WTC11 (cell line): Measurements from ENCODE around the gene POGLUT2. TPM values are rescaled to one million over a fixed set of nuclear protein-coding genes. Genes with fewer than 3 reads are reported as not detected.

Experiments
- CBFB ChIP-seq: sonication (generic); formaldehyde crosslinking; IDR thresholded peaks from 2 replicates; pipeline ENCODE4 v1.8.1; 2022; ENCODE audit warnings: mild to moderate bottlenecking, low read depth, missing genetic modification reagents
- ELF4 ChIP-seq: sonication (generic); formaldehyde crosslinking; IDR thresholded peaks from 2 replicates; pipeline ENCODE4 v1.8.1; 2022; ENCODE audit warnings: low read depth, mild to moderate bottlenecking, moderate library complexity, missing genetic modification reagents
- ETV6 ChIP-seq: sonication (generic); formaldehyde crosslinking; IDR thresholded peaks from 2 replicates; pipeline ENCODE4 v1.8.1; 2022; ENCODE audit warnings: mild to moderate bottlenecking, missing genetic modification reagents
- JUN ChIP-seq: sonication (generic); formaldehyde crosslinking; IDR thresholded peaks from 2 replicates; pipeline ENCODE4 v1.8.0; 2023; ENCODE audit warnings: mild to moderate bottlenecking, missing genetic modification reagents
- MXD4 ChIP-seq: fragments of 250-450 bp; sonication (Bioruptor Pico); IDR thresholded peaks from 2 replicates; pipeline ENCODE4 v1.8.0; 2021; ENCODE audit warnings: mild to moderate bottlenecking, moderate library complexity, borderline replicate concordance
- MYBL2 ChIP-seq: sonication (generic); formaldehyde crosslinking; IDR thresholded peaks from 2 replicates; pipeline ENCODE4 v1.8.1; 2023; ENCODE audit warnings: mild to moderate bottlenecking, moderate library complexity, missing genetic modification reagents
- NFATC4 ChIP-seq: fragments of 250-450 bp; sonication (Bioruptor Pico); IDR thresholded peaks from 2 replicates; pipeline ENCODE4 v1.9.0; 2021; ENCODE audit warnings: mild to moderate bottlenecking
- RELA ChIP-seq: sonication (generic); formaldehyde crosslinking; IDR thresholded peaks from 2 replicates; pipeline ENCODE4 v1.8.1; 2022; ENCODE audit warnings: missing genetic modification reagents, mild to moderate bottlenecking, borderline replicate concordance
- SMAD3 ChIP-seq: sonication (generic); formaldehyde crosslinking; IDR thresholded peaks from 2 replicates; pipeline ENCODE4 v1.8.0; 2022; ENCODE audit warnings: missing genetic modification reagents, mild to moderate bottlenecking, borderline replicate concordance
- SOX15 ChIP-seq: fragments of 250-450 bp; sonication (Bioruptor Pico); IDR thresholded peaks from 2 replicates; pipeline ENCODE4 v1.9.0; 2021; ENCODE audit warnings: mild to moderate bottlenecking
- SP1 ChIP-seq: sonication (generic); formaldehyde crosslinking; conservative IDR thresholded peaks from 2 replicates; pipeline ENCODE4 v1.8.1; 2022; ENCODE audit warnings: missing genetic modification reagents
- TEAD1 ChIP-seq: sonication (generic); formaldehyde crosslinking; IDR thresholded peaks from 2 replicates; pipeline ENCODE4 v1.8.0; 2022; ENCODE audit warnings: mild to moderate bottlenecking, missing genetic modification reagents
- ZNF121 ChIP-seq: sonication (generic); formaldehyde crosslinking; IDR thresholded peaks from 2 replicates; pipeline ENCODE4 v1.8.0; 2023; ENCODE audit warnings: missing genetic modification reagents
- ZNF416 ChIP-seq: fragments of 250-450 bp; sonication (Bioruptor Pico); IDR thresholded peaks from 2 replicates; pipeline ENCODE4 v1.9.0; 2021; ENCODE audit warnings: mild to moderate bottlenecking, inconsistent platforms
- total RNA-seq: library from RNA; stranded (reverse); gene quantifications from 3 replicates; pipeline ENCODE4 v1.2.3, GENCODE V29; 2021
- TF ChIP-seq, protein P1 (sequence below): sonication (generic); formaldehyde crosslinking; IDR thresholded peaks from 2 replicates; pipeline ENCODE4 v1.8.1; 2023; ENCODE audit warnings: mild to moderate bottlenecking, missing genetic modification reagents, borderline replicate concordance
- TF ChIP-seq, protein P2 (sequence below): sonication (generic); formaldehyde crosslinking; conservative IDR thresholded peaks from 2 replicates; pipeline ENCODE4 v1.8.1; 2022; ENCODE audit warnings: mild to moderate bottlenecking, missing genetic modification reagents
- TF ChIP-seq, protein P3 (sequence below): sonication (generic); formaldehyde crosslinking; IDR thresholded peaks from 2 replicates; pipeline ENCODE4 v1.8.0; 2022; ENCODE audit warnings: mild to moderate bottlenecking, missing genetic modification reagents
- TF ChIP-seq, protein P4 (sequence below): fragments of 250-450 bp; sonication (Bioruptor Pico); IDR thresholded peaks from 2 replicates; pipeline ENCODE4 v2.1.2; 2022; ENCODE audit warnings: mild to moderate bottlenecking, moderate library complexity
- TF ChIP-seq, protein P5 (sequence below): sonication (generic); formaldehyde crosslinking; IDR thresholded peaks from 2 replicates; pipeline ENCODE4 v1.8.0; 2022; ENCODE audit warnings: mild to moderate bottlenecking, missing genetic modification reagents
- TF ChIP-seq, protein P6 (sequence below): sonication (generic); formaldehyde crosslinking; conservative IDR thresholded peaks from 2 replicates; pipeline ENCODE4 v1.8.1; 2023; ENCODE audit warnings: mild to moderate bottlenecking, low read depth, missing genetic modification reagents, moderate library complexity
- TF ChIP-seq, protein P7 (sequence below): fragments of 250-450 bp; sonication (Bioruptor Pico); IDR thresholded peaks from 2 replicates; pipeline ENCODE4 v1.9.0; 2021; ENCODE audit warnings: moderate library complexity, mild to moderate bottlenecking, inconsistent platforms, borderline replicate concordance
- TF ChIP-seq, protein P8 (sequence below): sonication (generic); formaldehyde crosslinking; IDR thresholded peaks from 2 replicates; pipeline ENCODE4 v1.8.0; 2022; ENCODE audit warnings: mild to moderate bottlenecking, missing genetic modification reagents
- TF ChIP-seq, protein P9 (sequence below): sonication (generic); formaldehyde crosslinking; IDR thresholded peaks from 2 replicates; pipeline ENCODE4 v1.8.1; 2022; ENCODE audit warnings: low read depth, missing genetic modification reagents, borderline replicate concordance

POGLUT2 gene
- total RNA-seq, 1 experiment from 2014 or later, result 17.2 TPM

DNA sequence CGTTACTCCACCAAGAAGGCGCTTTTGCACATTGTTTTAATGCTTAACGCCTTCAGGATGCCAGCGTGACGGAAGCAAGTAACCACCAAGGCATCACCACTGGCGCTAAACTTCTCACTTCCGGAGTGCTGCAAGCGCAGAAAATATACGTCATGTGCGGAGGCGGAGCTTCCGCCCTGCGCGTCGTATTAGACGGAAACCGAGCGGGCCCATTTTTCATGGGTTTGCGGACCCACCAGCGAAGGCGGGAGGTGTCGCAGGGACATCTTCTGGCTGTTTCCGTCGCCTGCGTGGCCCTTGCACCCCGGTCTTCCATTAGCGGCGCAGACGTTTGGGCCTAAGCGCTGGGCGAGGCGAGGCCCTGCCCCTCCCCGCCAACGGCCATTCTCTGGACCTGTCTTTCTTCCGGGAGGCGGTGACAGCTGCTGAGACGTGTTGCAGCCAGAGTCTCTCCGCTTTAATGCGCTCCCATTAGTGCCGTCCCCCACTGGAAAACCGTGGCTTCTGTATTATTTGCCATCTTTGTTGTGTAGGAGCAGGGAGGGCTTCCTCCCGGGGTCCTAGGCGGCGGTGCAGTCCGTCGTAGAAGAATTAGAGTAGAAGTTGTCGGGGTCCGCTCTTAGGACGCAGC is 47.0 kb upstream of the POGLUT2 start, which contains the start of gene ERCC5 (continued):
- TF ChIP-seq, protein P1, sequence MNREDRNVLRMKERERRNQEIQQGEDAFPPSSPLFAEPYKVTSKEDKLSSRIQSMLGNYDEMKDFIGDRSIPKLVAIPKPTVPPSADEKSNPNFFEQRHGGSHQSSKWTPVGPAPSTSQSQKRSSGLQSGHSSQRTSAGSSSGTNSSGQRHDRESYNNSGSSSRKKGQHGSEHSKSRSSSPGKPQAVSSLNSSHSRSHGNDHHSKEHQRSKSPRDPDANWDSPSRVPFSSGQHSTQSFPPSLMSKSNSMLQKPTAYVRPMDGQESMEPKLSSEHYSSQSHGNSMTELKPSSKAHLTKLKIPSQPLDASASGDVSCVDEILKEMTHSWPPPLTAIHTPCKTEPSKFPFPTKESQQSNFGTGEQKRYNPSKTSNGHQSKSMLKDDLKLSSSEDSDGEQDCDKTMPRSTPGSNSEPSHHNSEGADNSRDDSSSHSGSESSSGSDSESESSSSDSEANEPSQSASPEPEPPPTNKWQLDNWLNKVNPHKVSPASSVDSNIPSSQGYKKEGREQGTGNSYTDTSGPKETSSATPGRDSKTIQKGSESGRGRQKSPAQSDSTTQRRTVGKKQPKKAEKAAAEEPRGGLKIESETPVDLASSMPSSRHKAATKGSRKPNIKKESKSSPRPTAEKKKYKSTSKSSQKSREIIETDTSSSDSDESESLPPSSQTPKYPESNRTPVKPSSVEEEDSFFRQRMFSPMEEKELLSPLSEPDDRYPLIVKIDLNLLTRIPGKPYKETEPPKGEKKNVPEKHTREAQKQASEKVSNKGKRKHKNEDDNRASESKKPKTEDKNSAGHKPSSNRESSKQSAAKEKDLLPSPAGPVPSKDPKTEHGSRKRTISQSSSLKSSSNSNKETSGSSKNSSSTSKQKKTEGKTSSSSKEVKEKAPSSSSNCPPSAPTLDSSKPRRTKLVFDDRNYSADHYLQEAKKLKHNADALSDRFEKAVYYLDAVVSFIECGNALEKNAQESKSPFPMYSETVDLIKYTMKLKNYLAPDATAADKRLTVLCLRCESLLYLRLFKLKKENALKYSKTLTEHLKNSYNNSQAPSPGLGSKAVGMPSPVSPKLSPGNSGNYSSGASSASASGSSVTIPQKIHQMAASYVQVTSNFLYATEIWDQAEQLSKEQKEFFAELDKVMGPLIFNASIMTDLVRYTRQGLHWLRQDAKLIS (CRISPR knock-in tag), result peak; percentile 68; the same call in 1 of the 2 replicates
- TF ChIP-seq MXD4 (CRISPR knock-in tag) (no peak), ELF4 (no peak), SMAD3 (0 out of 2 replicates have a peak, but pooled peaks have one; percentile 60), ZNF416 (CRISPR knock-in tag) (no peak), SOX15 (CRISPR knock-in tag) (no peak), TEAD1 (CRISPR knock-in tag) (peak; percentile 82), NFATC4 (CRISPR knock-in tag) (no peak), ZNF121 (CRISPR knock-in tag) (no peak), RELA (CRISPR knock-in tag) (no peak), JUN (CRISPR knock-in tag) (no peak), MYBL2 (CRISPR knock-in tag) (peak; percentile 24; the same call in 1 of the 2 replicates), ETV6 (CRISPR knock-in tag) (peak; percentile 95), CBFB (CRISPR knock-in tag) (peak; percentile 61; the same call in 1 of the 2 replicates), SP1 (peak; percentile 96)
- TF ChIP-seq, protein P2, sequence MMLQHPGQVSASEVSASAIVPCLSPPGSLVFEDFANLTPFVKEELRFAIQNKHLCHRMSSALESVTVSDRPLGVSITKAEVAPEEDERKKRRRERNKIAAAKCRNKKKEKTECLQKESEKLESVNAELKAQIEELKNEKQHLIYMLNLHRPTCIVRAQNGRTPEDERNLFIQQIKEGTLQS (CRISPR knock-in tag), result no peak
- TF ChIP-seq, protein P3, sequence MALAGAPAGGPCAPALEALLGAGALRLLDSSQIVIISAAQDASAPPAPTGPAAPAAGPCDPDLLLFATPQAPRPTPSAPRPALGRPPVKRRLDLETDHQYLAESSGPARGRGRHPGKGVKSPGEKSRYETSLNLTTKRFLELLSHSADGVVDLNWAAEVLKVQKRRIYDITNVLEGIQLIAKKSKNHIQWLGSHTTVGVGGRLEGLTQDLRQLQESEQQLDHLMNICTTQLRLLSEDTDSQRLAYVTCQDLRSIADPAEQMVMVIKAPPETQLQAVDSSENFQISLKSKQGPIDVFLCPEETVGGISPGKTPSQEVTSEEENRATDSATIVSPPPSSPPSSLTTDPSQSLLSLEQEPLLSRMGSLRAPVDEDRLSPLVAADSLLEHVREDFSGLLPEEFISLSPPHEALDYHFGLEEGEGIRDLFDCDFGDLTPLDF (CRISPR knock-in tag), result no peak
- TF ChIP-seq, protein P4, sequence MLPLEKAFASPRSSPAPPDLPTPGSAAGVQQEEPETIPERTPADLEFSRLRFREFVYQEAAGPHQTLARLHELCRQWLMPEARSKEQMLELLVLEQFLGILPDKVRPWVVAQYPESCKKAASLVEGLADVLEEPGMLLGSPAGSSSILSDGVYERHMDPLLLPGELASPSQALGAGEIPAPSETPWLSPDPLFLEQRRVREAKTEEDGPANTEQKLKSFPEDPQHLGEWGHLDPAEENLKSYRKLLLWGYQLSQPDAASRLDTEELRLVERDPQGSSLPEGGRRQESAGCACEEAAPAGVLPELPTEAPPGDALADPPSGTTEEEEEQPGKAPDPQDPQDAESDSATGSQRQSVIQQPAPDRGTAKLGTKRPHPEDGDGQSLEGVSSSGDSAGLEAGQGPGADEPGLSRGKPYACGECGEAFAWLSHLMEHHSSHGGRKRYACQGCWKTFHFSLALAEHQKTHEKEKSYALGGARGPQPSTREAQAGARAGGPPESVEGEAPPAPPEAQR (CRISPR knock-in tag), result no peak
- TF ChIP-seq, protein P5, sequence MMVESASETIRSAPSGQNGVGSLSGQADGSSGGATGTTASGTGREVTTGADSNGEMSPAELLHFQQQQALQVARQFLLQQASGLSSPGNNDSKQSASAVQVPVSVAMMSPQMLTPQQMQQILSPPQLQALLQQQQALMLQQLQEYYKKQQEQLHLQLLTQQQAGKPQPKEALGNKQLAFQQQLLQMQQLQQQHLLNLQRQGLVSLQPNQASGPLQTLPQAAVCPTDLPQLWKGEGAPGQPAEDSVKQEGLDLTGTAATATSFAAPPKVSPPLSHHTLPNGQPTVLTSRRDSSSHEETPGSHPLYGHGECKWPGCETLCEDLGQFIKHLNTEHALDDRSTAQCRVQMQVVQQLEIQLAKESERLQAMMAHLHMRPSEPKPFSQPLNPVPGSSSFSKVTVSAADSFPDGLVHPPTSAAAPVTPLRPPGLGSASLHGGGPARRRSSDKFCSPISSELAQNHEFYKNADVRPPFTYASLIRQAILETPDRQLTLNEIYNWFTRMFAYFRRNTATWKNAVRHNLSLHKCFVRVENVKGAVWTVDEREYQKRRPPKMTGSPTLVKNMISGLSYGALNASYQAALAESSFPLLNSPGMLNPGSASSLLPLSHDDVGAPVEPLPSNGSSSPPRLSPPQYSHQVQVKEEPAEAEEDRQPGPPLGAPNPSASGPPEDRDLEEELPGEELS, result peak; percentile 81
- TF ChIP-seq, protein P6, sequence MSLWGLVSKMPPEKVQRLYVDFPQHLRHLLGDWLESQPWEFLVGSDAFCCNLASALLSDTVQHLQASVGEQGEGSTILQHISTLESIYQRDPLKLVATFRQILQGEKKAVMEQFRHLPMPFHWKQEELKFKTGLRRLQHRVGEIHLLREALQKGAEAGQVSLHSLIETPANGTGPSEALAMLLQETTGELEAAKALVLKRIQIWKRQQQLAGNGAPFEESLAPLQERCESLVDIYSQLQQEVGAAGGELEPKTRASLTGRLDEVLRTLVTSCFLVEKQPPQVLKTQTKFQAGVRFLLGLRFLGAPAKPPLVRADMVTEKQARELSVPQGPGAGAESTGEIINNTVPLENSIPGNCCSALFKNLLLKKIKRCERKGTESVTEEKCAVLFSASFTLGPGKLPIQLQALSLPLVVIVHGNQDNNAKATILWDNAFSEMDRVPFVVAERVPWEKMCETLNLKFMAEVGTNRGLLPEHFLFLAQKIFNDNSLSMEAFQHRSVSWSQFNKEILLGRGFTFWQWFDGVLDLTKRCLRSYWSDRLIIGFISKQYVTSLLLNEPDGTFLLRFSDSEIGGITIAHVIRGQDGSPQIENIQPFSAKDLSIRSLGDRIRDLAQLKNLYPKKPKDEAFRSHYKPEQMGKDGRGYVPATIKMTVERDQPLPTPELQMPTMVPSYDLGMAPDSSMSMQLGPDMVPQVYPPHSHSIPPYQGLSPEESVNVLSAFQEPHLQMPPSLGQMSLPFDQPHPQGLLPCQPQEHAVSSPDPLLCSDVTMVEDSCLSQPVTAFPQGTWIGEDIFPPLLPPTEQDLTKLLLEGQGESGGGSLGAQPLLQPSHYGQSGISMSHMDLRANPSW (CRISPR knock-in tag), result no peak
- TF ChIP-seq, protein P7, sequence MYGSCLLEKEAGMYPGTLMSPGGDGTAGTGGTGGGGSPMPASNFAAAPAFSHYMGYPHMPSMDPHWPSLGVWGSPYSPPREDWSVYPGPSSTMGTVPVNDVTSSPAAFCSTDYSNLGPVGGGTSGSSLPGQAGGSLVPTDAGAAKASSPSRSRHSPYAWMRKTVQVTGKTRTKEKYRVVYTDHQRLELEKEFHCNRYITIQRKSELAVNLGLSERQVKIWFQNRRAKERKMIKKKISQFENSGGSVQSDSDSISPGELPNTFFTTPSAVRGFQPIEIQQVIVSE (CRISPR knock-in tag), result no peak
- TF ChIP-seq, protein P8, sequence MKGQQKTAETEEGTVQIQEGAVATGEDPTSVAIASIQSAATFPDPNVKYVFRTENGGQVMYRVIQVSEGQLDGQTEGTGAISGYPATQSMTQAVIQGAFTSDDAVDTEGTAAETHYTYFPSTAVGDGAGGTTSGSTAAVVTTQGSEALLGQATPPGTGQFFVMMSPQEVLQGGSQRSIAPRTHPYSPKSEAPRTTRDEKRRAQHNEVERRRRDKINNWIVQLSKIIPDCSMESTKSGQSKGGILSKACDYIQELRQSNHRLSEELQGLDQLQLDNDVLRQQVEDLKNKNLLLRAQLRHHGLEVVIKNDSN (CRISPR knock-in tag), result peak; percentile 39; the same call in 1 of the 2 replicates
- TF ChIP-seq, protein P9, sequence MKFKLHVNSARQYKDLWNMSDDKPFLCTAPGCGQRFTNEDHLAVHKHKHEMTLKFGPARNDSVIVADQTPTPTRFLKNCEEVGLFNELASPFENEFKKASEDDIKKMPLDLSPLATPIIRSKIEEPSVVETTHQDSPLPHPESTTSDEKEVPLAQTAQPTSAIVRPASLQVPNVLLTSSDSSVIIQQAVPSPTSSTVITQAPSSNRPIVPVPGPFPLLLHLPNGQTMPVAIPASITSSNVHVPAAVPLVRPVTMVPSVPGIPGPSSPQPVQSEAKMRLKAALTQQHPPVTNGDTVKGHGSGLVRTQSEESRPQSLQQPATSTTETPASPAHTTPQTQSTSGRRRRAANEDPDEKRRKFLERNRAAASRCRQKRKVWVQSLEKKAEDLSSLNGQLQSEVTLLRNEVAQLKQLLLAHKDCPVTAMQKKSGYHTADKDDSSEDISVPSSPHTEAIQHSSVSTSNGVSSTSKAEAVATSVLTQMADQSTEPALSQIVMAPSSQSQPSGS (CRISPR knock-in tag), result no peak
